H9 (cell line): ENCODE measurements around the gene MAN1B1. TPM values are rescaled to one million over a fixed set of nuclear protein-coding genes. Genes with fewer than 3 reads are reported as not detected.

Source experiments
- DNase-seq: peaks from one replicate; pipeline ENCODE4 v3.0.0-alpha.2; 2017
- H2AFZ ChIP-seq: one replicate; pipeline ENCODE4 v1.6.1; 2013; ENCODE audit warnings: mild to moderate bottlenecking, low read length, control low read depth, moderate library complexity
- H2AK5ac ChIP-seq: 2 replicates; pipeline ENCODE4 v1.6.1; 2013; ENCODE audit warnings: low read length, control low read depth, mixed read lengths; ENCODE audit not compliant: insufficient read length
- H2BK120ac ChIP-seq: one replicate; pipeline ENCODE4 v1.6.1; 2013; ENCODE audit warnings: low read depth, mild to moderate bottlenecking, low read length, control low read depth, inconsistent platforms; ENCODE audit not compliant: poor library complexity, severe bottlenecking
- H2BK12ac ChIP-seq: 2 replicates; pipeline ENCODE4 v1.6.1; 2013; ENCODE audit warnings: low read length, control low read depth, mixed read lengths, low read depth; ENCODE audit not compliant: insufficient read length
- H2BK15ac ChIP-seq: 2 replicates; pipeline ENCODE4 v1.6.1; 2013; ENCODE audit warnings: low read depth, low read length, control low read depth
- H2BK20ac ChIP-seq: one replicate; pipeline ENCODE4 v1.6.1; 2013; ENCODE audit warnings: low read depth, mild to moderate bottlenecking, low read length, control low read depth, inconsistent platforms; ENCODE audit not compliant: poor library complexity, severe bottlenecking
- H2BK5ac ChIP-seq: 2 replicates; pipeline ENCODE4 v1.6.1; 2013; ENCODE audit warnings: low read length, control low read depth, mixed read lengths; ENCODE audit not compliant: insufficient read length
- H3K14ac ChIP-seq: 2 replicates; pipeline ENCODE4 v1.6.1; 2013; ENCODE audit warnings: low read length, control low read depth; ENCODE audit not compliant: insufficient read depth
- H3K18ac ChIP-seq: 2 replicates; pipeline ENCODE4 v1.6.1; 2013; ENCODE audit warnings: low read depth, mild to moderate bottlenecking, mixed read lengths, low read length, control low read depth; ENCODE audit not compliant: insufficient read length
- H3K23ac ChIP-seq: 2 replicates; pipeline ENCODE4 v1.6.1; 2013; ENCODE audit warnings: low read length, control low read depth, mixed read lengths, low read depth; ENCODE audit not compliant: insufficient read length
- H3K23me2 ChIP-seq: 2 replicates; pipeline ENCODE4 v1.6.1; 2013; ENCODE audit warnings: low read depth, mild to moderate bottlenecking, mixed read lengths, low read length, control low read depth; ENCODE audit not compliant: insufficient read length, poor library complexity, severe bottlenecking
- H3K27ac ChIP-seq: 2 replicates; pipeline ENCODE4 v1.5.1; 2013; ENCODE audit warnings: low read length, control low read depth, mixed read lengths, low read depth; ENCODE audit not compliant: insufficient read length
- H3K27me3 ChIP-seq: 2 replicates; pipeline ENCODE4 v1.6.1; 2013; ENCODE audit warnings: low read length, control low read depth, inconsistent platforms; ENCODE audit not compliant: insufficient read depth
- H3K4ac ChIP-seq: 2 replicates; pipeline ENCODE4 v1.6.1; 2013; ENCODE audit warnings: low read depth, mild to moderate bottlenecking, control low read depth, inconsistent platforms, low read length, moderate library complexity
- H3K4me1 ChIP-seq: 2 replicates; pipeline ENCODE4 v1.6.1; 2013; ENCODE audit warnings: low read length, control low read depth, inconsistent platforms; ENCODE audit not compliant: insufficient read depth
- H3K4me2 ChIP-seq: 2 replicates; pipeline ENCODE4 v1.6.1; 2013; ENCODE audit warnings: low read length, control low read depth, mixed read lengths; ENCODE audit not compliant: insufficient read length, insufficient read depth
- H3K56ac ChIP-seq: 2 replicates; pipeline ENCODE4 v1.6.1; 2013; ENCODE audit warnings: low read depth, mild to moderate bottlenecking, mixed read lengths, low read length, control low read depth; ENCODE audit not compliant: insufficient read length
- H3K79me1 ChIP-seq: 2 replicates; pipeline ENCODE4 v1.6.1; 2013; ENCODE audit warnings: low read depth, mild to moderate bottlenecking, moderate library complexity, low read length, control low read depth, inconsistent platforms; ENCODE audit not compliant: insufficient read depth, poor library complexity, severe bottlenecking
- H3K79me2 ChIP-seq: 2 replicates; pipeline ENCODE4 v1.6.1; 2013; ENCODE audit warnings: low read length, control low read depth, inconsistent platforms; ENCODE audit not compliant: insufficient read depth
- H3K9ac ChIP-seq: 2 replicates; pipeline ENCODE4 v1.6.1; 2013; ENCODE audit warnings: low read length, control low read depth, mixed read lengths; ENCODE audit not compliant: insufficient read length; ENCODE audit errors: extremely low read depth
- H3K9me3 ChIP-seq: one replicate; pipeline ENCODE4 v1.6.1; 2013; ENCODE audit warnings: low read depth, low read length, inconsistent platforms; ENCODE audit not compliant: control insufficient read depth
- H3T11ph ChIP-seq: one replicate; pipeline ENCODE4 v1.6.1; 2013; ENCODE audit warnings: mild to moderate bottlenecking, low read length, control low read depth, inconsistent platforms
- H4K20me1 ChIP-seq: one replicate; pipeline ENCODE4 v1.6.1; 2013; ENCODE audit not compliant: control insufficient read depth, insufficient read length, insufficient read depth
- H4K5ac ChIP-seq: 2 replicates; pipeline ENCODE4 v1.6.1; 2013; ENCODE audit warnings: low read depth, mild to moderate bottlenecking, mixed read lengths, low read length, control low read depth; ENCODE audit not compliant: insufficient read length
- H4K8ac ChIP-seq: replicated peaks from 2 replicates; pipeline ENCODE4 v1.6.1; 2013; ENCODE audit warnings: low read length, control low read depth, mixed read lengths, low read depth; ENCODE audit not compliant: insufficient read length
- H4K91ac ChIP-seq: 2 replicates; pipeline ENCODE4 v1.6.1; 2013; ENCODE audit warnings: low read depth, mild to moderate bottlenecking, moderate library complexity, mixed read lengths, low read length, control low read depth; ENCODE audit not compliant: insufficient read length
- H3K27ac Mint-ChIP-seq, 3 experiments: 2 replicates in 2 of 3; 3 replicates in 1 of 3; pipeline ENCODE4 v1.8.0; 2020 to 2021; ENCODE audit warnings: mixed read lengths in 3 of 3, mild to moderate bottlenecking in 1 of 3, moderate library complexity in 1 of 3
- H3K27me3 Mint-ChIP-seq: 2 replicates; pipeline ENCODE4 v1.8.0; 2021; ENCODE audit warnings: low read depth, mild to moderate bottlenecking, moderate library complexity, mixed read lengths
- H3K36me3 Mint-ChIP-seq, 3 experiments: 2 replicates in 2 of 3; 3 replicates in 1 of 3; pipeline ENCODE4 v1.8.0; 2020 to 2021; ENCODE audit warnings: low read depth in 3 of 3, mixed read lengths in 3 of 3; ENCODE audit not compliant: insufficient read depth in 1 of 3
- H3K4me1 Mint-ChIP-seq, 2 experiments: 2 replicates each; pipeline ENCODE4 v1.8.0; 2020; ENCODE audit warnings: mixed read lengths in 2 of 2
- H3K4me3 Mint-ChIP-seq, 2 experiments: 2 replicates in 1 of 2; 3 replicates in 1 of 2; pipeline ENCODE4 v1.8.0; 2020 to 2021; ENCODE audit warnings: mild to moderate bottlenecking in 2 of 2, mixed read lengths in 2 of 2, moderate library complexity in 1 of 2
- H3K9me3 Mint-ChIP-seq, 2 experiments: 2 replicates in 1 of 2; 3 replicates in 1 of 2; pipeline ENCODE4 v1.8.0; 2020; ENCODE audit warnings: mild to moderate bottlenecking in 2 of 2, mixed read lengths in 2 of 2, moderate library complexity in 1 of 2
- CTCF ChIP-seq: fragments of 200-600 bp; sonication (generic); conservative IDR thresholded peaks from 3 replicates; pipeline ENCODE4 v1.8.0; 2021; ENCODE audit warnings: antibody characterized with exemption, mild to moderate bottlenecking
- WGBS: extraction: QIAGEN DNeasy Blood & Tissue Kit; methylation state at CpG from one replicate; pipeline ENCODE4 v1.1.7; 2013; ENCODE audit warnings: missing lambda C conversion rate, low lambda C conversion rate, mixed read lengths; ENCODE audit not compliant: insufficient read length; ENCODE audit errors: extremely low coverage; 5-methylcytosine and 5-hydroxymethylcytosine counted together
- total RNA-seq: library from RNA; stranded (reverse); gene quantifications from 2 replicates; pipeline ENCODE4 v1.2.1, GENCODE V29; 2021

Gene MAN1B1
- total RNA-seq, 1 experiment from 2014 or later: 34.9 TPM

- WGBS: no CpG with 5 or more reads among the region's 12 CpGs
Measured at GRCh38 chr9:137044037-137044436, 42.7 kb upstream of the MAN1B1 start.

More at GRCh38 chr9:137044037-137044436, 42.7 kb upstream of the MAN1B1 start:
- H3K27me3 ChIP-seq: peaks cover 4% of the 10 kb centered on the region; the same call in 1 of the 2 replicates
- no peak overlapping the region for H3K56ac ChIP-seq
- H2AK5ac ChIP-seq: no peak overlapping the region
- H2BK120ac ChIP-seq: no peak overlapping the region
- H3K18ac ChIP-seq: no peak overlapping the region
- no peak overlapping the region for H3K9ac ChIP-seq
- no peak overlapping the region for H4K8ac ChIP-seq
- no peak overlapping the region for H2BK5ac ChIP-seq
- H3K27ac Mint-ChIP-seq: no peak overlapping the region
- peaks cover 5 to 6% of the 10 kb centered on the region in 2 experiments for H3K4me1 Mint-ChIP-seq
- no peaks in the 10 kb centered on the region for H3K9me3 Mint-ChIP-seq
- no peak overlapping the region for H3K14ac ChIP-seq
- H4K91ac ChIP-seq: no peak overlapping the region
- no peak overlapping the region for H2BK20ac ChIP-seq
- no peaks in the 10 kb centered on the region for H3K79me1 ChIP-seq
- peaks cover 2% of the 10 kb centered on the region; the same call in 1 of the 2 replicates for H3K79me2 ChIP-seq
- H3K36me3 Mint-ChIP-seq: peaks cover 0 to 3% (median 0%) of the 10 kb centered on the region in 3 experiments; a peak in 1 of 7 replicates
- H3K4me2 ChIP-seq: no peak overlapping the region
- no peaks in the 10 kb centered on the region for H3K4me1 ChIP-seq
- no peak for TF ChIP-seq CTCF
- no peak overlapping the region for H3K27ac ChIP-seq
- H2AFZ ChIP-seq: no peak overlapping the region
- no peaks in the 10 kb centered on the region for H3K9me3 ChIP-seq
- H2BK12ac ChIP-seq: no peak overlapping the region
- H2BK15ac ChIP-seq: no peak overlapping the region
- H3K27me3 Mint-ChIP-seq: peaks cover 31% of the 10 kb centered on the region
- no peak overlapping the region for H3T11ph ChIP-seq
- no peak overlapping the region for H4K5ac ChIP-seq
- DNase-seq: no peak
- no peak overlapping the region for H3K4me3 Mint-ChIP-seq
- no peak overlapping the region for H3K23ac ChIP-seq
- H3K23me2 ChIP-seq: peaks cover 11% of the 10 kb centered on the region
- no peaks in the 10 kb centered on the region for H4K20me1 ChIP-seq
- H3K4ac ChIP-seq: no peak overlapping the region
